ENCODE results near the gene ZNF106.

GRCh38 chr15:42363487-42363886, 127.5 kb downstream of the ZNF106 start:
- TF ChIP-seq, protein P1, sequence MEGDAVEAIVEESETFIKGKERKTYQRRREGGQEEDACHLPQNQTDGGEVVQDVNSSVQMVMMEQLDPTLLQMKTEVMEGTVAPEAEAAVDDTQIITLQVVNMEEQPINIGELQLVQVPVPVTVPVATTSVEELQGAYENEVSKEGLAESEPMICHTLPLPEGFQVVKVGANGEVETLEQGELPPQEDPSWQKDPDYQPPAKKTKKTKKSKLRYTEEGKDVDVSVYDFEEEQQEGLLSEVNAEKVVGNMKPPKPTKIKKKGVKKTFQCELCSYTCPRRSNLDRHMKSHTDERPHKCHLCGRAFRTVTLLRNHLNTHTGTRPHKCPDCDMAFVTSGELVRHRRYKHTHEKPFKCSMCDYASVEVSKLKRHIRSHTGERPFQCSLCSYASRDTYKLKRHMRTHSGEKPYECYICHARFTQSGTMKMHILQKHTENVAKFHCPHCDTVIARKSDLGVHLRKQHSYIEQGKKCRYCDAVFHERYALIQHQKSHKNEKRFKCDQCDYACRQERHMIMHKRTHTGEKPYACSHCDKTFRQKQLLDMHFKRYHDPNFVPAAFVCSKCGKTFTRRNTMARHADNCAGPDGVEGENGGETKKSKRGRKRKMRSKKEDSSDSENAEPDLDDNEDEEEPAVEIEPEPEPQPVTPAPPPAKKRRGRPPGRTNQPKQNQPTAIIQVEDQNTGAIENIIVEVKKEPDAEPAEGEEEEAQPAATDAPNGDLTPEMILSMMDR (IDR thresholded peaks at IDR 0.05 in 2 of 3, conservative IDR thresholded peaks at IDR 0.05 in 1 of 3; ENCODE audit: borderline replicate concordance in 1 of 3, insufficient read depth in 1 of 3, low read depth in 2 of 3, low read length in 2 of 3), result no peak
- TF ChIP-seq CEBPB (IDR thresholded peaks at IDR 0.05; ENCODE audit: low read depth) (no peak), POLR2A (IDR thresholded peaks at IDR 0.05; ENCODE audit: borderline replicate concordance, extremely low read depth, insufficient read depth, insufficient read length) (no peak), ZNF274 (IDR thresholded peaks at IDR 0.05; ENCODE audit: low read depth, low read length) (no peak)
- TF ChIP-seq, protein P2, sequence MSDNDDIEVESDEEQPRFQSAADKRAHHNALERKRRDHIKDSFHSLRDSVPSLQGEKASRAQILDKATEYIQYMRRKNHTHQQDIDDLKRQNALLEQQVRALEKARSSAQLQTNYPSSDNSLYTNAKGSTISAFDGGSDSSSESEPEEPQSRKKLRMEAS (IDR thresholded peaks at IDR 0.05), result no peak
